Right atrium auricular region (tissue), 2 donors: Measurements from ENCODE around the gene SELENOO. TPM values are rescaled to one million over a fixed set of nuclear protein-coding genes. Genes with fewer than 3 reads are reported as not detected.

ENCODE experiments used
- DNase-seq: peaks from one replicate; pipeline ENCODE4 v3.0.0-alpha.2; 2019; ENCODE audit warnings: low spot score
- H3K27ac ChIP-seq, 2 donors: fragments of 200-600 bp; sonication (generic); 1 replicate in 1 of 2; 2 replicates in 1 of 2; pipeline ENCODE4 v1.5.1; 2016 to 2019
- H3K27me3 ChIP-seq, 2 donors: fragments of 200-600 bp; sonication (generic); one replicate each; pipeline versions ENCODE4 v1.5.1 to v1.6.0; 2017 to 2019
- H3K36me3 ChIP-seq: fragments of 200-600 bp; sonication (generic); one replicate; pipeline ENCODE4 v1.5.1; 2016
- H3K4me1 ChIP-seq, 2 donors: fragments of 200-600 bp; sonication (generic); one replicate each; pipeline versions ENCODE4 v1.5.1 to v1.6.0; 2017 to 2019
- H3K4me3 ChIP-seq, 2 donors: fragments of 200-600 bp; sonication (generic); 1 replicate in 1 of 2; 2 replicates in 1 of 2; pipeline ENCODE4 v1.5.1; 2017 to 2019; ENCODE audit warnings: mild to moderate bottlenecking in 1 of 2, moderate library complexity in 1 of 2
- H3K9me3 ChIP-seq, 2 donors: fragments of 200-600 bp; sonication (generic); one replicate each; pipeline ENCODE4 v1.5.1; 2019
- total RNA-seq, 2 donors: library from RNA; depleted of rRNA; stranded (reverse); fragments of >200 nt; gene quantifications; one replicate each; pipeline ENCODE4 v1.1.0, GENCODE V29; 2016
- TF ChIP-seq, protein P1 (sequence below), 2 donors: fragments of 200-600 bp; sonication (generic); IDR thresholded peaks; one replicate each; pipeline ENCODE4 v1.5.1; 2019; ENCODE audit warnings: antibody characterized with exemption in 2 of 2

The SELENOO gene
- total RNA-seq, 2 donors from 2014 or later: 18.0 to 20.0 TPM

GRCh38 chr22:50173311-50173982, 27.4 kb upstream of the SELENOO start:
- Histone ChIP-seq H3K27ac (no peak overlapping the region), H3K4me3 (no peak overlapping the region), H3K27me3 (no peaks in the 10 kb centered on the region), H3K36me3 (no peaks in the 10 kb centered on the region), H3K9me3 (no peaks in the 10 kb centered on the region), H3K4me1 (peaks cover 0 to 28% of the 10 kb centered on the region in 2 donors)
- no peak for DNase-seq
- TF ChIP-seq, protein P1, sequence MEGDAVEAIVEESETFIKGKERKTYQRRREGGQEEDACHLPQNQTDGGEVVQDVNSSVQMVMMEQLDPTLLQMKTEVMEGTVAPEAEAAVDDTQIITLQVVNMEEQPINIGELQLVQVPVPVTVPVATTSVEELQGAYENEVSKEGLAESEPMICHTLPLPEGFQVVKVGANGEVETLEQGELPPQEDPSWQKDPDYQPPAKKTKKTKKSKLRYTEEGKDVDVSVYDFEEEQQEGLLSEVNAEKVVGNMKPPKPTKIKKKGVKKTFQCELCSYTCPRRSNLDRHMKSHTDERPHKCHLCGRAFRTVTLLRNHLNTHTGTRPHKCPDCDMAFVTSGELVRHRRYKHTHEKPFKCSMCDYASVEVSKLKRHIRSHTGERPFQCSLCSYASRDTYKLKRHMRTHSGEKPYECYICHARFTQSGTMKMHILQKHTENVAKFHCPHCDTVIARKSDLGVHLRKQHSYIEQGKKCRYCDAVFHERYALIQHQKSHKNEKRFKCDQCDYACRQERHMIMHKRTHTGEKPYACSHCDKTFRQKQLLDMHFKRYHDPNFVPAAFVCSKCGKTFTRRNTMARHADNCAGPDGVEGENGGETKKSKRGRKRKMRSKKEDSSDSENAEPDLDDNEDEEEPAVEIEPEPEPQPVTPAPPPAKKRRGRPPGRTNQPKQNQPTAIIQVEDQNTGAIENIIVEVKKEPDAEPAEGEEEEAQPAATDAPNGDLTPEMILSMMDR (IDR thresholded peaks at IDR 0.05): no peak

DNA sequence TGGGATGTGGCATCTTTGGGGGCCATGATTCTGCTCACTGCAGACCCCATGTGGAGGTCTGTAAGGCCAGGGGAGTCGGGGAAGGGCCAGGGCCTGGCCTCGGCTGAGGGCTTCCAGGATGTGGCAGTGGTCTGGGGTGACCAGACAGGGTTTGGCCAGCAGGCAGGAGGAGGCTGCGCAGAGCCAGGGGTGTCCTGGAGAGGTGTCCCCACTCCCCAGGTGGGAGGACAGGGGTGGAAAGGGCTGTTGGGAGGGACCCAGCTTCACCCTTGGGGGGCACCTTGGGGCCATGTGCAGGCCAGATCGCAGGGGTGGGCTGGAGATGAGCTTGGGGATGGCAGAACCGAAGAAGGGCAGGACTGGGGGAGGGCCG, 26.8 kb upstream of the SELENOO start:
- Histone ChIP-seq H3K27ac (no peak overlapping the region), H3K9me3 (no peaks in the 10 kb centered on the region), H3K27me3 (no peaks in the 10 kb centered on the region), H3K4me3 (no peak overlapping the region), H3K4me1 (peaks cover 0 to 28% of the 10 kb centered on the region in 2 donors), H3K36me3 (no peaks in the 10 kb centered on the region)
- DNase-seq: no peak
- TF ChIP-seq, protein P1 (IDR thresholded peaks at IDR 0.05): no peak

DNA sequence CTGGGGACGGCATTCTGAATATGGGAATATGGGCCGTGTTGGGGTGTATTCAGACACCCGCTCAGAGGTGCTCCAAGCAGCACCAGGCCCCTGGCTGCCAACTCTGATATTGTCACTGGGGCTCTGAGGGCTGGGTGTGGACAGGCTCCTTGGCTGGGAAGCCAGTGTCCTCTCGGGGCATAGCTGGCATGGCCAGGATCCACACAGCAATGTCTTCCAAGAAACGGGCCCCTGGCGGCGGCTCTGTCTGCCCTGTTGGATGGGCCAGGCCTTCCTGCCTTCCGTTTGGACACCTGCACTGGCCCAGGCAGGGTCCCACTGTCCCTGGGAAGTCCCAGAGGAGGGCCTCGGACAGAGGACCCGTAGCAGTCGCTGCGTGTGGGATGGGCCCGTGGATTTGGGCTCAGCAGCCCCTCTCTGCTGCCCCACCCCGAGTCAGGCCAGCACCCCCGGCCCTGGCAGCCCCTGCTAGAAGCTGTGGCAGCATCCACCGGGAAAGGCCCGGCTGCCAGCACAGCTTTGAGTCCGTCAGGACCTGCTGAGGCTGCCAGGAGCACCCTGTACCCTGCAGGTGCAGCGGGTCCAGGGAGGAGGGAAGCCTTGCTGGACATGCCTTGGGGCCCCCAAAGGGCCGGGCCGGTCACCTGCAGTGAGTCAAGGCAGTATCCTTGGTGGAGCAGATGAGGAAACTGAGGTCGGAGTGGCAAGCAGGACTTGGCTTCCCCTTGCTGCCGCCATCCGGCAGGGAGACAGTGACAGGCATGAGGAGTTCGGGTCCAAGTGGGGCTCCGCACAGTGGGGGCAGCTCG, 26.2 kb upstream of the SELENOO start:
- TF ChIP-seq, protein P1 (IDR thresholded peaks at IDR 0.05): no peak
- DNase-seq: no peak

DNA sequence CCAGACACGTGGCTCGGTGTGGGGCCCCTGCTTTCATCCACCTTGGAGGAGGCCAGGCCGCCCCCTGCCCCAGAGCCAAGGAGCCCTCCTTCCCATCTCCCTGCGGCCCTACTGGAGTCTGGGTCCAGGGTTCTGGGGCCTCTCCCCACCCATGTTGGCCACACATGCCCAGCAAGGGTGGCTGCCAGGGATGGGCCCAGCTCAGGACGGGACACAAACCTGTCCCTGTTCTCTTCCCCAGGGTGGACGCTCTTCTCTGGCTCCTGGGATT, 25.7 kb upstream of the SELENOO start:
- TF ChIP-seq, protein P1 (IDR thresholded peaks at IDR 0.05): no peak
- Histone ChIP-seq H3K36me3 (no peaks in the 10 kb centered on the region), H3K27ac (no peak overlapping the region), H3K4me1 (peaks cover 0 to 19% of the 10 kb centered on the region in 2 donors), H3K27me3 (no peaks in the 10 kb centered on the region), H3K9me3 (no peaks in the 10 kb centered on the region), H3K4me3 (no peak overlapping the region)
- no peak for DNase-seq

More for the DNA sequence above, 26.2 kb upstream of the SELENOO start:
- Histone ChIP-seq H3K4me3 (no peak overlapping the region), H3K36me3 (no peaks in the 10 kb centered on the region), H3K27ac (no peak overlapping the region), H3K9me3 (no peaks in the 10 kb centered on the region), H3K27me3 (no peaks in the 10 kb centered on the region), H3K4me1 (peaks cover 0 to 23% of the 10 kb centered on the region in 2 donors)

- no peaks in the 10 kb centered on the region for H3K27me3 ChIP-seq
- no peak overlapping the region for H3K27ac ChIP-seq
- TF ChIP-seq, protein P1 (IDR thresholded peaks at IDR 0.05): no peak
- H3K4me1 ChIP-seq: peaks cover 0 to 14% of the 10 kb centered on the region in 2 donors
- DNase-seq: no peak
- H3K4me3 ChIP-seq: no peak overlapping the region
- no peaks in the 10 kb centered on the region for H3K36me3 ChIP-seq
- H3K9me3 ChIP-seq: no peaks in the 10 kb centered on the region
Measured at GRCh38 chr22:50175921-50176849, 24.6 kb upstream of the SELENOO start.
